Measurements from ENCODE around the gene GRIFIN.

GRCh38 chr7:2476298-2476697 lies at the start of gene GRIFIN:
- TF ChIP-seq EZH2 (IDR thresholded peaks at IDR 0.05; ENCODE audit: insufficient read depth, poor library complexity, severe bottlenecking) = no peak
- TF ChIP-seq EZH2phosphoT487 (IDR thresholded peaks at IDR 0.05; ENCODE audit: insufficient read depth, low read depth) = no peak

Data from GM23248 (cell line).